ENCODE measurements around the gene PSMG3.

- TF ChIP-seq HDAC2 (IDR thresholded peaks at IDR 0.05), result no peak
- TF ChIP-seq EP300 (IDR thresholded peaks at IDR 0.05), result no peak
- TF ChIP-seq CTCF (IDR thresholded peaks at IDR 0.05), result no peak
- no peak; the same call in 1 of the 2 replicates for TF ChIP-seq MAX (IDR thresholded peaks at IDR 0.05)
- no peak for TF ChIP-seq ESRRA (IDR thresholded peaks at IDR 0.05; ENCODE audit: borderline replicate concordance, low read length)
- no peak for TF ChIP-seq POLR2A (IDR thresholded peaks at IDR 0.05; ENCODE audit: low read length)
Measured at GRCh38 chr7:1533547-1534329, 36.1 kb downstream of the PSMG3 start.
